CD4-positive, alpha-beta T cell treated with Interleukin-1 beta for 1 hour (primary cell): ENCODE measurements around the gene SPNS3.
A peak's percentile ranks its signal among the peaks of the same experiment; 100 is the strongest.

Experiments
- DNase-seq, 2 donors: peaks; one replicate each; pipeline ENCODE4 v3.0.0-alpha.2; 2020 to 2022

SPNS3 gene

DNA sequence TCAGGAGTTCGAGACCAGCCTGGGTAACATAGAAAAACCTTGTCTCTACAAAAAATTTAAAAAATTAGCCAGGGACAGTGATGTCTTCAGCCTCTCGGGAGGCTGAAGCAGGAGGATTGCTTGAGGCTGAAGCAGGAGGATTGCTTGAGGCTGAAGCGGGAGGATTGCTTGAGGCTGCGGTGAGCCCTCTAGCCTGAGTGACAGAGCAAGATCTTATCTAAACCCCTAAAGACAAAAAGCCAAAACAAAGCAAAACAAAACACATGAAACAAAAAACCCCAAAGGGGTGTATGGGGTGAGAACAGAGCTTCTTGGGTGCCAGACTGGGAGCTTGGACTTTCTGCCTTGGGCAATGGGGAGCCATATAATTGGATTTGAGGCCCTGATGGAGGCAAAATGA is 2.6 kb downstream of the SPNS3 start:
- DNase-seq, result peak in 1 of 2 donors; percentile 6

DNA sequence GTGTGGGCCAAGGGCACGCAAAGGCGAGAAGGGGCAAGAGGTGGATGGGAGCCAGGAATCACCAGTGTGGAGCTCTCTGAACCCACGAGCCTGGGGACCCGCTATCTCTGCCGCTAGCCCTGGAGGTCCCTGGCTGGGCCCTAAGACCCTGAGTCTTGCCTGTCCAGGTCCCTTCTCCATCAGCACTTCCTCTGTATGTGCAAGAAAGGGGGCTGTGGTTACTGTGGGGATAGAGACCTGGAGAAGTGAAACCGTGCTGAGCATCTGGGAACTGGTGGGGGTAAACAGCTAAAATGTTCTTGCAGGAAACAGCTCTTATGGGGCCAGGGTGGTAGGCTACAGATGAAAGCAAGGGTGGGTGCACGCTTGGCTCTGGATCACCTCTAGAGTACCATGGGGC is 3.1 kb downstream of the SPNS3 start:
- peak in 1 of 2 donors; percentile 4 for DNase-seq

DNA sequence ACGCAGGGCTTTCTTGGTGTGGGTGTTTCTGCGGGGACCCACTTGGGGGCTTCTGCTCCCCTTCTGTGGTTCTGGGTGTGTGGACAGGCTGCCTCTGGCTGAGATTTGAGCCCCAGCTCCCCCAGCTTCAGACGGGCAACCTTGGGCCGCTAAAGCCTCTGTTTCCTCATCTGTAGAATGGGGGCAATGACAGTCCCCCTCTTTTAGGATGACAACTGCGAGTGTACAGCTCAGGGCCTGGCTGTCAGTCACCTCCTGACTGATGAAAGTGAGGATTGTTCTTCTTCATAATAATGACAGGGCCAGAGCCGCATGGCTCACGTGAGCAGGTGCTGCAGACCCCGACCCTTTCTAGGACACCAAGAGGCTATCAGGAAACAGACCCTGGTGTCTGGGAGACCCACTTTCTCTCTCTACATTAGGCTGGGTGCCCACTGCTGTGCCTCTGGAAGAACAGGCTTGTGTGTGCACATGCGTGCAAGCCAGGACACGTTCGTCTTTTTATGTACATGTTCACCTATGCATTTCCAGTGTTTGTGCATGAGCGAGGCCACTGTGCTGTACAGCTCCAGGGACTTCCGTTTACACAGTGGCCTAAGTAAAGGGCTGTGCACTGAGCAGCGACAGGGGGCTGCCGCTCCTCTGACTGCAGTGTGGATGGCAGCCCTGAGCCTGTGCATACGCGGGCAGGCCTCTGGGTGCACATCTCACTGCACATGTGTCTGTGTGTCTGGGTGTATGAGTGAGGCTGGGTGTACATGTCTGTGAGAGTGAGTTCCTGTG is 4.6 kb downstream of the SPNS3 start:
- no peak for DNase-seq

DNA sequence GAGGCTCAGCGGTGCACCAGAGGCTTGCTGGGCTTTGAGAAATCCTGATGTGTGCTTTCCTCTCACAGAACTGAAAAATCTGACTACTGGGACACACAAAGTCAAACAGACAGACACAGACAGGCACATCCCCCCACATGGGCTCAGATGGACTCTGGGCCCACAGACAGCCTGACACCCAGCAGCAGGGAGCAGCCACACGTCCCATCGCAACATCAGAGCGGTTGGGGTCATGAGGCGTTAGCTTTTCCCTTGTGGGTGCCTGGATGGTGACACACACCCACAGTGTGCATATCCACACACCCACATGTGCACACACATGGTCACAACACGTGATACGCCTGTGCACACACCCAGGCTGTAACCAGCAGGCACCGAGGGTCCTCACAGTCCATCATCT is 6.3 kb downstream of the SPNS3 start:
- DNase-seq, result no peak

DNA sequence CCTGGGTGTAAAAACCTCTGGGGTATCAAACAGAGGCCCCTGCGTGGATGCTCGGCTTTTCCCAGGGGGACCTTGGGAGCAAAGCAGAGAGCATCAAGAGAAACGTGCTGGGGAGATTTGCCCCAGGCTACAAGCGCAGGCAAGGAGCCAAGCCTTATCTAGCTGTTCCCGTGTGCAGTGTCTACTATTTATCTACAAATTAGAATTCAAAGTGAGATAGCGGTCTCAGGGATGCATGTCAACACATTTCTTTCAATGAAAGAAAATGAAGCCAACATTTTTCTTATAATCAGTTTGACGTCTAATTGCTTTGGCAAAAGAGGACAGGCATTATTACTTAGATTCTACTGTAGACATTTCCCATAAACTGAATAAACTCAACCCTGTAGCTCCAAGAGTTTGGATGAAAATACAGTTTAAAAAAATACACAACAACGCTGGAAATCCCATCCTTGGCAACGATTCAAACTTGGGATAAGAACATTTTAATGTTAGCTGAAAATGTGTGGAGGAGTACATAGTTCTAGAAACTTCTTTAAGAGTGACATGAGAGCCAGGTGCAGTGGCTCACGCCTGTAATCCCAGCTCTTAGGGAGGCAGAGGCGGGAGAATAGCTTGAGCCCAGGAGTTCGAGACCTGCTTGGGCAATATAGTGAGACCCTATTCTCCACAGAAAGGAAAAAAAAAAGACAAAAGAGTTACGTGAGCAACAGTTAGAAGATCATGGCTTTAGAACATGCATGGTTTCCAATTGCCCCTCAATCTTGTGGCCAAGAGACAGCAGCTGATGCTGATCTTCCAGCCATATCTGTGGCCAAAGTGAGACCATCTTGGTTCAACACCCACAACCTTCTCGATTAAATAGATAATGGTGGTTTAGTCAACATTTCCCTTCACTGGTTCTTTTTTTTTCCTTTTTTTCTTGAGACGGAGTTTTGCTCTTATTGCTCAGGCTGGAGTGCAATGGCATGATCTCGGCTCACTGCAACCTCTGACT is 7.2 kb downstream of the SPNS3 start:
- DNase-seq, result no peak

DNA sequence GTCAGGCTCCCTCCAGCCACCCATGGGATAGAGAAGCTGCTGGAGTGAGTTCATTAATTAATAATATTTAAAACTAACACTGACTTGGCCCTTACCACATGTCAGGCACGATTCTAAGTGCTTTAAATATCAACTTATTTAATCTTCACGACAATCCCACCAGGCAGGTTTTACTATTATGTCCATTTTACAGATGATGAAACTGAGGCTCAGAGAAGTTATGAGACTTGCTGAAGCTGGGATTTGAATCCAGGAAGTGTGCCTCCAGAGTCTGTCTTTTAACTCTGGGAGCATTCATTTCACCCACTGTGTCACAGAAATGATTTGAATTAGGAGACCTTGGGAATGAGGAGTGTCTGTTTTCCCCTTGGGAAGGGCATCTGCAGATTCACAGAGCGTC is 8.8 kb downstream of the SPNS3 start:
- no peak for DNase-seq

DNA sequence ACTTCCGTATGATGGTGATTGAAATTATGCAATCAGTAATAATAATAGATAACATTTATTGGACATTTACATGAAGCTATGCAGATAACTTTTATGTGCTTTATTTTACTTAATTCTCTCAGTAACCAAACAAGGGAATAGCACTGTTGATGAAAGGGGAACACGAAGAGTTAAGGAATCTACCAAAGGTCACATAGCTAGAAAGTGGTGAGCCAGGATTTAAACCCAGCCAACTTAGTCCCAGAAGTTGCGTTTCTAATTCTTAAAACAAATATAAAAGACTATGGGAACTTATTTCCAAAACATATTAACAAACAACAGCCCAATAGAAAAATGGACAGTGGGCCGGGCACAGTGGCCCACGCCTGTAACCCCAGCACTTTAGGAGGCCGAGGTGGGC is 9.7 kb downstream of the SPNS3 start:
- no peak for DNase-seq

DNA sequence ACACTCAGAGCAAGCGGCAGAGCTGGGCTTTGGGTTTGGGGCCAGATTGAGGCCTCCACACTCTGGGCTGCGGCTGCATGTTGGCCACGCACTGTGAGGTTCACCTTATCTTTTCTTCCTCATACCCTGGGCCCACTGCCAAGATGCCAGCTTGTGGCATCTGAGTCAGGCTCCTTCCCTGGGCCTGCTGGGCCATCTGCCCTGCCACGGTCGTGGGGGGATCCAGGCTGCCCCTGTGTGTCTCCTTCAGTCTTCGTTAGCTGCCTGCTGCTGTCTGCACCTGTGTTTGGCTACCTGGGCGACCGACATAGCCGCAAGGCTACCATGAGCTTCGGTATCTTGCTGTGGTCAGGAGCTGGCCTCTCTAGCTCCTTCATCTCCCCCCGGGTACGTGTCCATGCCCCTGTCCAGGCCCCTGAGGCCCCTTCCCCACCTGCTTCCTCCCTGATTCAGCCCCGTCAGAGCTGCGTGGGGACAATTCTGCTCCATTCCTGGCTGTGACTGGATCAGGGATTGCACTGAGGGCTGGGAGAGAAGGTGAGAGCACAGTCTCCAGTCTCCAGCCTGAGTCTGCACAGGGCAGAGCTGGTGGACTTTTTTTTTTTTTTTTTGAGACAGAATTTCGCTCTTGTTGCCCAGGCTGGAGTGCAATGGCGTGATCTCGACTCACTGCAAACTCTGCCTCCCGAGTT is 11.2 kb downstream of the SPNS3 start:
- peak in 1 of 2 donors; percentile 6 for DNase-seq

DNA sequence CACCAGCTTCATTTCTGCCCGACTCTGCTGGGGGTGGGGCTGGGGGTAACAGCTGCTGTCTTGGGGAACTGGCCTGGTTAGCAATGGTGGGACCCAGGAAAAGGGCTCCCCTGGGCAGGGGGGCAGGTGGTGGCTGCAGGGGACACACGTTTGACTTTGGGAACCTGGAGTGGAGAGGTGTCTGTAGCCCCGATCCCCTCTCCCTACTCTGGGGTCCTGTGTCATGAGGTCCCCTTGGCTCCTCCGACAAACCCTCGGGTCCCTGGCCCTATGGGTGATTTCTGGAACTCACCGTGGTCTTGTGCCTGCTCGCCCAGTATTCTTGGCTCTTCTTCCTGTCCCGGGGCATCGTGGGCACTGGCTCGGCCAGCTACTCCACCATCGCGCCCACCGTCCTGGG is 12.0 kb downstream of the SPNS3 start:
- DNase-seq, result no peak

DNA sequence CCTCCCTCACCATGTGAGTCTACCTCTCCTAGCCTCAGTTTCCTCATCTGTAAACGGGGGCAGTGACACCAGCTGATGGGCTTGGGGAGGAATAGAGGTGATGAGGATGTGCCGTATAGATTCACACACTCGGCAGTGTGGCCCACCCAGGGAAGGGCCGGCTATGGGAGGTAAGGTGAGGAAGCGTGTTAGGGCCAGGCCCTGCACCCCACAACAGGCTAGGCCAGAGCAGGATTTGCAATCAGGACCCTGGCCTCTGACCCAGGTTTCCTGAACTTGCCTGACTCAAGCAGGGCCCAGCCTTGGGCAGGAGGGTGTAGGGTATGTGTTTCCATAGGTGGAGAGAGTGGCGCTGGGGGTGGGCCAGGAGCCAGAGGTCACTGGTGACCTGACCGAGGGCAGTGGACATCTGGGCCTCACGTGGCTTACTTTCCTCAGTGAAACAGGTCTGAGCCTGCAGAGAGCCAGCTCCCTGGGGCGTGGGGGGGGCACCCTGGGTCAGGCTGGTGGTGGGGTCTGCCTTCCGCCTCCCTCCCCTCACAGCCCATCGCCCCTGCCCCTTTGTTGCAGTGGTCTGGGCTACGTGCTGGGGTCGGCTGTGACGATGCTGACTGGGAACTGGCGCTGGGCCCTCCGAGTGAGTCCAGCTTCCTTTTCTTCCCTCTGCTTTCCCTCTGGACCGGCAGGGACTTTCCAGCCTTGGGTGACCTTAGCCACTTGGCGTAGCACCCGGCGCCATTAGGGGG is 12.8 kb downstream of the SPNS3 start:
- no peak for DNase-seq

DNA sequence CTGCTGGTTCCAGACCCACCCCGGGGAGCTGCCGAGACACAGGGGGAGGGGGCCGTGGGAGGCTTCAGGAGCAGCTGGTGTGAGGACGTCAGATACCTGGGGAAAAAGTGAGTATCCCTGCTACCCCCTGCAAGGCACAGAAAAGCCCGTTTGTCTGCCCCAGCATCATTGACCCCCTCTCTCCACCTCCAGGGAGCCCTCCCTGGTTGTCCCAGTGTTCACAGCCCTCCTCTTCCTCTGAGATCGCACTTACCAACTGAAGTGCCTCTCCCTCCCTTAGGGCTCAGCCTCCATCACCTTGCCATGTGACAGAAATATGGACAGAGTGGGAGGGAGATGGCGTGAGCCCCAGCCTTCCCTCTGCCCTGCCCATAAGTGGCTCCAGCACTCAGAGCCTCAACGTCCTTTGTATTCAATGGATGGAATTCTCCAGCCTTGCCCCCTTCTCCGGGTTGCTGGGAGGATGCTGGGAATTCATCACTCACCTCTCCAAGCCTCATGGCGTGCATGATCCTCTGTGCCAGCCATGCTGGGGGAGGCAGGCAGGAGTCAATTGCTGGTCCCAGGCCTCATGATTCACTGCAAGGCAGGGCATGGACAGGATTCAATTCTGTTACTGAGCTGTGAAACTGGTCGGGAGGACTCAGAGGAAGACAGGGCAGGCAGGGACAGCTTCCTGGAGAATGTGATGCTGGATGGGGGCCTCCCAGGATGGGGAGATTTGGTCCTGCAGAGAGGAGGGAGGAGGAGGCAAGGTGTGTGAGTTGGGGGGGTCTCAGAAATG is 14.6 kb downstream of the SPNS3 start:
- DNase-seq, result no peak

DNA sequence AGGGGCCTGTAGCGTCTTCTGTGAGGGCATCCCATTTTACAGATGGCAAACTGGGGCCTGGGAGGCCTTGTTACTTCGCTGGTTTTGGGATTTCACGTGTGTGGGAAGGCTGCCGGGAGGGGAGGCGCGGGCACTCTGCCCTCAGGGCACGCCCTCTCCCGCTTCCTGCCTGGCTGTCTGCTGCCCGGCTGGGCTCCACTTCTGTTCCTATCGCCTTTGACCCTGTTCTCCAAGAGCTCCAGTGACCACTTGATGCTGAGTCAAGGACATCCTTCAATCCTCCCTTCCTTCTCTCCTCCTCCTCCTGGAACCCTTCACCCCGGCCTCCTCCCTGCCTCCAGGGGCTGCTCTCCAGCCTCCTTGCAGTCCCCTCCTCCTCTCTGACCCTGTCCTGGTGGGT is 16.0 kb downstream of the SPNS3 start:
- DNase-seq, result no peak

DNA sequence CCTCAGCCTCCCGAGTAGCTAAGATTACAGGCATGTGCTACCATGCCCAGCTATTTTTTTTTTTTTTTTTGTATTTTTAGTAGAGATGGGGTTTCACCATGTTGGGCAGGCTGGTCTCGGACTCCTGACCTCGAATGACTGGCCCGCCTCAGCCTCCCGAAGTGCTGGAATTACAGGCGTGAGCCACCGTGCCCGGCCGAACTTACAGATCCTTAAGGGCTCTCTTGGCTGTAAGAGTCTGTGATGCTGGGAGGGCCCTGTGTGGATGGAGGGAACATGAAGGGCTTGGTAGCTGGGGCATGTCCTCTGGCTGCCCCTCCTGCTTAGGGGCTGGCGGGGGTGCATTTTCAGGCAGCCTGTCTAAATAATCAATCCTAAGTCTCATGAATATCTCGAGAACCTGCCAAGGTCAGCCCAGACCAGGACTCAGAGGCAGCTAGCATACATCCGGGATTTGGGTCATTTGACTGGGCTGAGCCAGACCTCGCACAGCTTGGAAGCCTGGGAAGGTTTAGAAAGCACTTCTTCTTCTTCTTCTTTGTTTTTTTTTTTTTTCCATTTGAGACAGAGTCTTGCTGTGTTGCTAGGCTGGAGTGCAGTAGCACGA is 17.1 kb downstream of the SPNS3 start:
- no peak for DNase-seq

DNA sequence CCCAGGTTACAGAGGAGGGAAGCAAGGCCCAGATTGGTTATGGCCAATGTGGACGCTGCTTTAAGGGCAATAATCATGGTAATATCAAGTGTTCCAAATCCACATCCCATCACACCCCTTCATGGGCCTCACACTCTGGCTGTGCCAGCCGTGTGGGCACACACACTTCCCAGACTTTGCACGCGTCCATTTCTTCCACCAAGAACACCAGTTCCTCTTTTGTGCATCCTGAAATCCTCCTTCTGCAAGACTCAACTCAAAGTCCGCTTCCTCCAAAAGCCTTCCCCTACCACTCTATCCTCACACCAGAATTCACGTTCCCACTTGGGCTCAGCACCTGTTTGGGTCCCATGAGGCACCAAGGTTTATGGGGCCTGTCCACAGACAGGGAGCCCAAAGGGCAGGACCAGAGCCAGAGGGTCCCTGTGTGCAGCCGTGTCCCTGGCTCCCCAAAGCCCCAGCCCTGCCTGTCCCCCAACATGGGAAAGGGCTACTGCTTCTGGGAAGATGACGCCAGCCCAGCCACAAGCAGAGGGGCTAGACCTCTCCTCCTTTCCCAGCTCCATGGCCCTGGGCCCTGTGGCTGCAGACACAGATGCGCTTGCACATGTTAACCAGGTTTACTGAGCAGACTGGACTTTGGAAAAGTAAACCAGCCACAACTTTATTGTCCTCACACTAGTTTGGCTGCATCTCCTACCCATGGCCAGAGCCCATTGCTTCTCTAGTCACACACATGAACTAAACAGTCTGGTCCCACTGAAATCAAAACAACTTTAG is 20.3 kb downstream of the SPNS3 start:
- no peak for DNase-seq

DNA sequence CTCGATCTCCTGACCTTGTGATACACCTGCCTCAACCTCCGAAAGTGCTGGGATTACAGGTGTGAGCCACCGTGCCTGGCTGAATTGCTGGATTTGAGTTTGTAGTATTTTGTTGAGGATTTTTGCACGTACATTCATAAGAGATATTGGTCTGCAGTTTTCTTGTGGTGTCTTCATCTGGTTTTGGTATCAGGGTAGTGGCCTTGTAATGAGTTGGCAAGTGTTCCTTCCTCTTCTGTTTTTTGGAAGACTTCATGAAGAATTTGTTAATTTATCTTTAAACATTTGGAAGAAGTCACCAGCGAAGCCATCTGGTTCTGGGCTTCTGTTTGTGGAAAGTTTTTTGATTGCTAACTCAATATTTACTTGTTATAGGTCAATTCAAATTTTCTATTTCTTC is 26.9 kb downstream of the SPNS3 start:
- no peak for DNase-seq

DNA sequence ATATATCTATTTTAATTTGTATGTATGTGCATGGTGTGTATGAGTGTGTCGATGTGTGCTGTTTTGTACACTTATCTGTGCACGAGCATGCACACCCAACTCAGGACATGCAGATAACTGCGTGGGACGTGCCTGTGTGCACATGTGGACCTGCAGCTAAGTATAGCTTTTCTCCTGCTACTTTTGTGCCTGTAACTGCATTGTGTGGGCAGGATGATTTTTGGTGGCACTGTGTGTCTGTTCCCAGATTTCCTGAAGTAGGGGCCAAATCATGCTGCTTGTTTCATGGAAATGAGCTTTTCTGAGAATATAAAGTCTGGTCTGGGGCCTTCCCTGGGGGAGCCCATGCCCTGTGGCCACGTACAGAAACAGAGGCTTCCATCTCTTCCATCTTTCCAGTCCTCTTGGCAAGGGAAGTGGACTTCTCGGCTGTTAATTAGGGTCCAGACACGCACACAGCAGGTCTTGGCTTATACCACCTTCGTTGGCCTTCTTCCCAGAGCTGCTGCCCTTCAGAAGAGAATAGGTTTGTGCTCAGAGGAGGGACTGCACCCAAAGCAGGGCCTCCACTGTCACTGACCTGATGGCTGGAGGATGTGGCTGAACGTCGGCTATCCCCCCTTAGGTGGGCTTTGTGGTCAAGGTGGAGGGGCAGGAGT is 30.2 kb downstream of the SPNS3 start:
- DNase-seq, result no peak

DNA sequence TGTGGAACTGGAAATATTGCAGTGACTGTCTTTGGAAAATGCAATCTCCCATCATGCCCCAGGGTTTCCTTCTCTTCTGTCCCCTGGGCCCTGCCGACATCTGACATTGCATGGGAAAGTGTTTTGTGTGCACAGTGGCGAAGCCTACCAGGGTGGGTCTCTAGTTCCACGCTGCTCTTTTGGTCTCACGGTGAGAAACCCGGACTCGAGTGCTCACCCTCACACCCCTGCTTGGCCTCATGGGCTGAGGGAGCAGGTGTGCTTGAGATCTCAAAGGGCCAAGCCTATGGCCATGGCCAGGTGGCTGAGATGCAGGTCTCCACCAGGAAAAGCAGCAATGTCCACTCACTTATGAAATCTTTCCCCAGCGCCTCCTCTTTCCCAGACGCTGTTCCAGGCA is 32.0 kb downstream of the SPNS3 start:
- DNase-seq, result no peak

DNA sequence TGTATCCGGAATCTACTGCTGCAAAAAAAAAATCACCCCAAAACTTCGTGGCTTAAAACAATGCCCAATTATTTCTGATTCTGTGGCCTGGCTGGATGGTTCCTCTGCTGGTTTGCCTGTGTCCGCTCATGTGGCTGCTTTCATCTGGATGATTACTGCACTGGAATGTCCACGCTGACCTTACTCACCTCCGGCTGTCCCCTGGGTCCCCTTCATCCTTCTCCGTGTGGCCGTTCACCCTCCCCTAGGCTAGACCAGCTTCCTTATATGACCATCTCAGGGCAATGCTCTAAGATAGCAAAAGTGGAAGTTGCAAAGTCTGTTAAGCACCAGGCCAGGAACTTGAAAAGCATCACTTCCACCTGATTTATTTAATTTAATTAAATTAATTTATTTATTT is 33.5 kb downstream of the SPNS3 start:
- no peak for DNase-seq

DNA sequence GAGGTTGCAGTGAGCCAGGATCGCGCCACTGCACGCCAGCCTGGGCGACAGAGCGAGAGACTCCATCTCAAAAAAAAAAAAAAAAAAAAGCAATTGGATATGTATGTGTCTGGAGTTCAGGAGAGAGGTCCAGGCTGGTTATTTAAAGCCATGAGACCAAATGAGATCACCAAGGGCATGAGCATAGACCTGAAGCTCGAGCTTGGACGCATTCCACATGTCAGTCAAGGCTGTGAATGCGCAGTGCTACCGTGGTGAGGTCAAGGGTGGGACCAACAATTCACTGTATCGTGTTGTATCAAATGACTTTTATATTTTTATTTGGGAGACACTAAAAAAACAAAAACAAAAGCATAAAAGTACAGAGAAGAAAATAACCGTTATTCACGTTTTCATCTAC is 35.8 kb downstream of the SPNS3 start:
- DNase-seq, result no peak

DNA sequence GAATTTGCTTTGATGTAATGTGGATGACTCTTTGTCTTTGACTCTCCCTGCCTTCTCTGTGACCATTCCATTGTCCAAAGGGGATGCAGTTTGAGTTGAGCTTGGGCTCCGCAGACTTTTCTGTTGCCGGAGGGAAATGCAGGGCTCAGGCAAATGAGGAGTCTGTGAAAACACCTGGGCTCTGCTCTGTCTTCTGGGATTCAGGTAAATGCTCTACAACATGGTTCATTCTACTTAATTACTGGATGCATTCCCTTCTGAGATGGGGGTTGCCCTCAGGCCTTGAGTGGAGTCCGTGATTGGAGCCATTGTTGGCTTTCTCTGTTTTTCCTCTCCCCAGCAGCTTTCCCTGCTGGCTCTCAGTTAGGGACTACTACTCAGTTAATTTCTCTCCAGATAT is 38.5 kb downstream of the SPNS3 start:
- DNase-seq, result no peak
